Kidney epithelial cell (primary cell): ENCODE data around the gene FTL. TPM values are rescaled to one million over a fixed set of nuclear protein-coding genes. Genes with fewer than 3 reads are reported as not detected.
A peak's percentile ranks its signal among the peaks of the same experiment; 100 is the strongest.

Experiments
- DNase-seq: peaks from one replicate; pipeline ENCODE4 v3.0.0-alpha.2; 2010; ENCODE audit warnings: low read depth
- H3K27me3 ChIP-seq: 2 replicates; pipeline ENCODE4 v1.6.0; 2011; ENCODE audit warnings: low read length; ENCODE audit not compliant: control insufficient read depth, insufficient read depth
- H3K36me3 ChIP-seq: 2 replicates; pipeline ENCODE4 v1.5.1; 2011; ENCODE audit warnings: low read length; ENCODE audit not compliant: control insufficient read depth, insufficient read depth
- H3K4me3 ChIP-seq: 2 replicates; pipeline ENCODE4 v1.5.1; 2011; ENCODE audit warnings: low read depth, mild to moderate bottlenecking, control low read depth, low read length
- total RNA-seq: library from RNA; depleted of rRNA; stranded (reverse); fragments of >200 nt; gene quantifications from 2 replicates; pipeline ENCODE4 v1.2.3, GENCODE V29; 2015
- TF ChIP-seq, protein P1 (sequence below): IDR thresholded peaks from 2 replicates; pipeline ENCODE4 v1.5.1; 2011; ENCODE audit warnings: mild to moderate bottlenecking, moderate library complexity, low read length, control low read depth, inconsistent platforms; ENCODE audit not compliant: insufficient read depth, poor library complexity, severe bottlenecking

Gene FTL
- total RNA-seq, 1 donor from 2014 or later = 2,415 TPM

DNA sequence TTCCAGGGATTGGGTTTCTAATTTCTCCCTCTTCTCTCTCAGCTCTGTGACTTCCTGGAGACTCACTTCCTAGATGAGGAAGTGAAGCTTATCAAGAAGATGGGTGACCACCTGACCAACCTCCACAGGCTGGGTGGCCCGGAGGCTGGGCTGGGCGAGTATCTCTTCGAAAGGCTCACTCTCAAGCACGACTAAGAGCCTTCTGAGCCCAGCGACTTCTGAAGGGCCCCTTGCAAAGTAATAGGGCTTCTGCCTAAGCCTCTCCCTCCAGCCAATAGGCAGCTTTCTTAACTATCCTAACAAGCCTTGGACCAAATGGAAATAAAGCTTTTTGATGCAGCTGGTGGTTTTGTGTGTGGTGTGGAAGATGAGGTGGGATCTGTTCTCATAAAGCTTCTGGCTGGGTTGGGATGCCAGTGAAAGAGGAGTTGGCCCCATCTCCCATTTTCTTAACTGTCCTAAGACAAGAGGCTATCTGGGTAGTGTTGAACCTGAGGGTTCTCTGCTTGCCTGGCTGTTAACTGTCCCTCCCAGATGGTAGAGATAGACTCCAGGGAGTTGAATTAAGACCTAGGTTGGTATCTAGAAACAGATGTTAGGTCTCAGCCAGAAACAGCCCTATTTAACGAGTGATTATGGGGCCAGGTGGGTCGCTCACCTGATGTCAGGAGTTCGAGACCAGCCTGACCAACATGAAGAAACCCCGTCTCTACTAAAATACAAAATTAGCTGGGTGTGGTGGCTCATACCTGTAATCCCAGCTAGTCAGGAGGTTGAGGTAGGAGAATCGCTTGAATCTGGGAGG, 1.6 kb downstream of the FTL start:
- H3K36me3 ChIP-seq = no peaks in the 10 kb centered on the region
- no peak for DNase-seq
- H3K27me3 ChIP-seq = no peaks in the 10 kb centered on the region
- peak overlapping the region; percentile 57 for H3K4me3 ChIP-seq
- TF ChIP-seq, protein P1, sequence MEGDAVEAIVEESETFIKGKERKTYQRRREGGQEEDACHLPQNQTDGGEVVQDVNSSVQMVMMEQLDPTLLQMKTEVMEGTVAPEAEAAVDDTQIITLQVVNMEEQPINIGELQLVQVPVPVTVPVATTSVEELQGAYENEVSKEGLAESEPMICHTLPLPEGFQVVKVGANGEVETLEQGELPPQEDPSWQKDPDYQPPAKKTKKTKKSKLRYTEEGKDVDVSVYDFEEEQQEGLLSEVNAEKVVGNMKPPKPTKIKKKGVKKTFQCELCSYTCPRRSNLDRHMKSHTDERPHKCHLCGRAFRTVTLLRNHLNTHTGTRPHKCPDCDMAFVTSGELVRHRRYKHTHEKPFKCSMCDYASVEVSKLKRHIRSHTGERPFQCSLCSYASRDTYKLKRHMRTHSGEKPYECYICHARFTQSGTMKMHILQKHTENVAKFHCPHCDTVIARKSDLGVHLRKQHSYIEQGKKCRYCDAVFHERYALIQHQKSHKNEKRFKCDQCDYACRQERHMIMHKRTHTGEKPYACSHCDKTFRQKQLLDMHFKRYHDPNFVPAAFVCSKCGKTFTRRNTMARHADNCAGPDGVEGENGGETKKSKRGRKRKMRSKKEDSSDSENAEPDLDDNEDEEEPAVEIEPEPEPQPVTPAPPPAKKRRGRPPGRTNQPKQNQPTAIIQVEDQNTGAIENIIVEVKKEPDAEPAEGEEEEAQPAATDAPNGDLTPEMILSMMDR = no peak

- TF ChIP-seq, protein P1 = no peak
Observed at GRCh38 chr19:48967346-48968178, 2.5 kb downstream of the FTL start.

GRCh38 chr19:48968179-48968661, 3.1 kb downstream of the FTL start:
- TF ChIP-seq, protein P1 = no peak
- Histone ChIP-seq H3K36me3 (no peaks in the 10 kb centered on the region), H3K4me3 (no peak overlapping the region), H3K27me3 (no peaks in the 10 kb centered on the region)
- DNase-seq = no peak

More at GRCh38 chr19:48967346-48968178, 2.5 kb downstream of the FTL start:
- Histone ChIP-seq H3K27me3 (no peaks in the 10 kb centered on the region), H3K36me3 (no peaks in the 10 kb centered on the region), H3K4me3 (no peak overlapping the region)
- no peak for DNase-seq

GRCh38 chr19:48968813-48969218, 3.7 kb downstream of the FTL start:
- Histone ChIP-seq H3K27me3 (no peaks in the 10 kb centered on the region), H3K36me3 (no peaks in the 10 kb centered on the region), H3K4me3 (no peak overlapping the region)
- DNase-seq = no peak
- TF ChIP-seq, protein P1 = no peak

GRCh38 chr19:48969276-48970138, 4.4 kb downstream of the FTL start:
- Histone ChIP-seq H3K36me3 (no peaks in the 10 kb centered on the region), H3K4me3 (no peak overlapping the region), H3K27me3 (no peaks in the 10 kb centered on the region)
- TF ChIP-seq, protein P1 = no peak
- no peak for DNase-seq
